GM19035 (cell line): Measurements from ENCODE around the gene GADD45G.

Experiments
- ATAC-seq: cut with Tn5 transposase; IDR thresholded peaks from one replicate; pipeline ENCODE4 v1.9.1; 2021; ENCODE audit not compliant: unreplicated experiment

GADD45G gene

DNA sequence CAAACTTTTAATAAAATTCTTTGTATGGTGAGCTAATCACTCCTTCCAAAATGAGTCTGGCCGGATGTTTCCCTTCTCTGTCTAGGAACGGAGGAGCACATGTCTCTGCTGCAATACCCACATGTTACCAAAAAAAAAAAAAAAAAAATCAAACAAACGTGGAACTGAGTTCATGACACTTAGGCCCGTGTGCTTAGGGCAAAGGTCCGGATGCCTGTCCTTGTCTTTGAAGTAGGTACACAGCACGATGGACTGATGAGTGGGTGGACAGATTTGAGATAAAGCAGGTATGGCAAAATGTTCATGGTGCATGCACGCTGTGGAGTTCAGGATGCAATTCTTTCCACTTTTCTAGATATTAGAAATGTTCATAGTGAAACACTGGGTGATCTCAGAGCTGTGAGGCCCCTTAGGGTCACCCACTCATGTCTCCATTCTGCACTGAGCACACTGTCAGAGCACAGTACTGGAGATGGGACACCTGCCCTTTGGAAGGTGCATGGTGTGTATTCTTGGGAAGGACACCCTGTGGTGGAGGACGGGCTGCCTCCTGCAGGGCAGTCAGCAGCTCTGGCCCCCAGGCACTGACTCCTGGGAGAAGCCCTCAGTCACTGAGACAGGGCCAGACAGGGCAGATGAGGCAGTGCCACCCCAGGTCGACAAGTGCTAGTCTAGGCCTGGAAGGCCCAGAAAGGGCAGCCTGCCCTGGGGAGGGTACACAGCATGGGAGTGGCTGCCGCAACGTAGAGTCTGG is 43.6 kb downstream of the GADD45G start:
- ATAC-seq = no peak

GRCh38 chr9:89649039-89649691 is 44.4 kb downstream of the GADD45G start:
- no peak for ATAC-seq

DNA sequence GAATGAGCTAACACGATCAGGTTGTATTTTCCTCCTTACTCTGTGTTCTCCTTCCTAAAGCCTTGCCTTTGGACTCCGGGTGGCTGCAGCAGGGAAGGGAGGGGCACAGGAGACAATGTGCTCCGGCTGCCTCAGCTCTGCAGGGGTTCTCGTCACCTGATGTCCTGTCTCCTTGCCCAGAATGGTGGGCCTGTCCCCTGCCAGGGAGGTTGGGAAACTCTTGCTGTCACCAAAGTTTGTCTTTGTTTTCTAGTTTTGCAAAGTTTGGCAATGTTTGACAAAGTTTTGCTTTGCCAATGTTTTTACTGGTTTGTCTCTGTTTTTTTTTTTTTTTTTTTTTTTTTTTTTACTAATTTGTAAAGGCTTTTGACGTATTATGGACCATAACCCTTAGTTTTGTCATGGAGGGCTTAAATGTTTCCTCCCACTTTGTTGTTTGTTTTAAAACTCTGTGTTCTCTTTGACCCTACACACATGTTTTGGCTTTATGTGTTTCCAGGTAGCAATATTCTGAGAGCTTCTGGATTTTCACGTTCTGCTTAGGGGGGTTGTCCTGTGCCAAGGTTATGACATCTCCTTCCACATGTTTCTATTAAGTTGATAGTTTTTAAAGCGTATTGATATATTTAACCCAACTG is 49.3 kb downstream of the GADD45G start:
- no peak for ATAC-seq

DNA sequence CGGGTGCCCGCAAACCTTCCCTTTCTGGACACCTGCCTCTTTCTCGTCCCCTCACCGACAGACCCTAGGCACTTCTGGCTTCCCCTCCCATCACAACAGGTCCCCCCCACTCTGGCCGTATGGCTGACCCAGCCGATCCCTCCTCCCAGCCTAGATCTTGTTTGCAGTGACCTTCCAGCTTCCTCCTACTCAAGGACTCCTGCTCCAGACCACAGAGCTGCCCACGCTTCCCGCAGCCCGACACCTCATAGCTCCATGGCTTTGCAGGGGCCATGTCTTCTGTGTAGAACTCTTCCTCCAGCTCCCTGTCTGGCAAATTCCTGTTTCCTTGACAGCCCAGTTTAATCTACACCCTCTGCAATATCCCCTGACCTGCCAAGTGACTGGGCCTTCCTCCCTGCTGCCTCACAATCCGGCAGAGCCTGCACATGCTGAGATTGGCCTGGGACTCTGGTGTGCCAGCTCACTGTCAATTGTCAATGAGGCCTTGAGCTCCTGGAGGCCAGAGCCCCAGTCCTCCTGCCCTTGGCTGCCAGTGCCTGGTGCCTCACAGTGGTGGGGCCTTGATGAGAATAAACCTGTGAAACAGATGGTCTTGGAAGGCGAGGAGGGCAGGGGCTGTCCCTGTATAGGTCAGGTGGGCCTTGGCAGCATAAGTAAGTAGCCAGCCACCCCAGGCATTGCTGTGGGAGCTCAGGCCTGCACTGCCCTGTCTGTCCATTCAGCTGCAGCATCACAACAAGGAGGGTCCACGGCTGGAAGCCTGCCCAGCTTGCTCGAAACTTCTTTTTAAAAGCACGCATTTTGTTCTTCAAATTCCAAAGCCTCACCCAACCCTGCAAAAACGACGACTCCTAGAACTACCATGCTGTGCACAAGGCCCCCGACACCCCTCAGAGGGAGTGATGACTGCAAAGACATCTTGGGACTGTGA is 50.5 kb downstream of the GADD45G start:
- ATAC-seq = no peak
